SH-SY5Y (cell line): Measurements from ENCODE around the gene UBALD1.

Experiments
- GATA2 ChIP-seq: IDR thresholded peaks from 2 replicates; pipeline ENCODE4 v1.6.1; 2011; ENCODE audit warnings: mild to moderate bottlenecking, low read depth, low read length
- GATA3 ChIP-seq: IDR thresholded peaks from 2 replicates; pipeline ENCODE4 v1.6.1; 2011; ENCODE audit warnings: low read depth, mild to moderate bottlenecking, low read length, moderate library complexity

GRCh38 chr16:4609200-4610010 lies 5.3 kb downstream of the UBALD1 start:
- TF ChIP-seq GATA2 (no peak), GATA3 (no peak)
